Neural cell (in vitro differentiated cells): ENCODE data around the gene STMN3.

Experiments used
- EP300 ChIP-seq: fragments of 450-650 bp; conservative IDR thresholded peaks from 2 replicates; pipeline ENCODE4 v1.6.1; 2014; ENCODE audit warnings: antibody characterized with exemption, mild to moderate bottlenecking, moderate library complexity; ENCODE audit not compliant: poor library complexity, severe bottlenecking
- EZH2 ChIP-seq: fragments of 200-600, 300-800 bp; shearing (Covaris generic), sonication (generic); IDR thresholded peaks from 2 replicates; pipeline ENCODE4 v1.6.1; 2014; ENCODE audit warnings: antibody characterized with exemption, low read length, borderline replicate concordance, mild to moderate bottlenecking; ENCODE audit not compliant: insufficient read depth, poor library complexity, severe bottlenecking
- POLR2AphosphoS5 ChIP-seq: IDR thresholded peaks from 2 replicates; pipeline ENCODE4 v1.6.1; 2012
- SMC3 ChIP-seq: fragments of 450-650 bp; conservative IDR thresholded peaks from 2 replicates; pipeline ENCODE4 v1.6.1; 2014; ENCODE audit warnings: antibody characterized with exemption, mild to moderate bottlenecking, moderate library complexity; ENCODE audit not compliant: poor library complexity
- TF ChIP-seq, protein P1 (sequence below): fragments of 450-650 bp; IDR thresholded peaks from 2 replicates; pipeline ENCODE4 v1.5.1; 2014; ENCODE audit warnings: antibody characterized with exemption, mild to moderate bottlenecking, moderate library complexity; ENCODE audit not compliant: poor library complexity, severe bottlenecking
- TF ChIP-seq, protein P2 (sequence below): IDR thresholded peaks from 2 replicates; pipeline ENCODE4 v1.6.1; 2012; ENCODE audit warnings: borderline replicate concordance

DNA sequence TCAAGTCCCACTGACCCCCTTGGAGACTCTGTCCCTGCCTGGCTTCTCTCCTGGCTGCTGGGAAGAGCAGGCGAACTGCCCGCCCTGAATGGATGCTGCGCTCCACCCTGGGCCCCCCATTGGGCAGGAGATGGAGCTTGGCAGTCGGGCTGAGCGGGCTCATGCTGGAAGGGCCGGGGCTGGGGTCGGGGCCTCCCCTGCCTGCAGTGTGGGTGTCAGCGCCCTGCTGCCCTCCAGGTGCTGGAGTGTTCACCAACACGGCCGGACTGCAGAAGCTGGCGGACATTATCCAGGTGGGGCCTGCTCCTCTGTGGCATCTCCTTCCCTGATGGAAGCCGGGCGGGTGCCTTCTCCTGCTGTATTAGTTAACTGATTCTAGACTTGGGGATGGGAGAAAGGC is 27.2 kb upstream of the STMN3 start:
- TF ChIP-seq, protein P1, sequence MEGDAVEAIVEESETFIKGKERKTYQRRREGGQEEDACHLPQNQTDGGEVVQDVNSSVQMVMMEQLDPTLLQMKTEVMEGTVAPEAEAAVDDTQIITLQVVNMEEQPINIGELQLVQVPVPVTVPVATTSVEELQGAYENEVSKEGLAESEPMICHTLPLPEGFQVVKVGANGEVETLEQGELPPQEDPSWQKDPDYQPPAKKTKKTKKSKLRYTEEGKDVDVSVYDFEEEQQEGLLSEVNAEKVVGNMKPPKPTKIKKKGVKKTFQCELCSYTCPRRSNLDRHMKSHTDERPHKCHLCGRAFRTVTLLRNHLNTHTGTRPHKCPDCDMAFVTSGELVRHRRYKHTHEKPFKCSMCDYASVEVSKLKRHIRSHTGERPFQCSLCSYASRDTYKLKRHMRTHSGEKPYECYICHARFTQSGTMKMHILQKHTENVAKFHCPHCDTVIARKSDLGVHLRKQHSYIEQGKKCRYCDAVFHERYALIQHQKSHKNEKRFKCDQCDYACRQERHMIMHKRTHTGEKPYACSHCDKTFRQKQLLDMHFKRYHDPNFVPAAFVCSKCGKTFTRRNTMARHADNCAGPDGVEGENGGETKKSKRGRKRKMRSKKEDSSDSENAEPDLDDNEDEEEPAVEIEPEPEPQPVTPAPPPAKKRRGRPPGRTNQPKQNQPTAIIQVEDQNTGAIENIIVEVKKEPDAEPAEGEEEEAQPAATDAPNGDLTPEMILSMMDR = no peak
- TF ChIP-seq EZH2 (no peak), POLR2AphosphoS5 (no peak), SMC3 (no peak), EP300 (no peak)
- TF ChIP-seq, protein P2, sequence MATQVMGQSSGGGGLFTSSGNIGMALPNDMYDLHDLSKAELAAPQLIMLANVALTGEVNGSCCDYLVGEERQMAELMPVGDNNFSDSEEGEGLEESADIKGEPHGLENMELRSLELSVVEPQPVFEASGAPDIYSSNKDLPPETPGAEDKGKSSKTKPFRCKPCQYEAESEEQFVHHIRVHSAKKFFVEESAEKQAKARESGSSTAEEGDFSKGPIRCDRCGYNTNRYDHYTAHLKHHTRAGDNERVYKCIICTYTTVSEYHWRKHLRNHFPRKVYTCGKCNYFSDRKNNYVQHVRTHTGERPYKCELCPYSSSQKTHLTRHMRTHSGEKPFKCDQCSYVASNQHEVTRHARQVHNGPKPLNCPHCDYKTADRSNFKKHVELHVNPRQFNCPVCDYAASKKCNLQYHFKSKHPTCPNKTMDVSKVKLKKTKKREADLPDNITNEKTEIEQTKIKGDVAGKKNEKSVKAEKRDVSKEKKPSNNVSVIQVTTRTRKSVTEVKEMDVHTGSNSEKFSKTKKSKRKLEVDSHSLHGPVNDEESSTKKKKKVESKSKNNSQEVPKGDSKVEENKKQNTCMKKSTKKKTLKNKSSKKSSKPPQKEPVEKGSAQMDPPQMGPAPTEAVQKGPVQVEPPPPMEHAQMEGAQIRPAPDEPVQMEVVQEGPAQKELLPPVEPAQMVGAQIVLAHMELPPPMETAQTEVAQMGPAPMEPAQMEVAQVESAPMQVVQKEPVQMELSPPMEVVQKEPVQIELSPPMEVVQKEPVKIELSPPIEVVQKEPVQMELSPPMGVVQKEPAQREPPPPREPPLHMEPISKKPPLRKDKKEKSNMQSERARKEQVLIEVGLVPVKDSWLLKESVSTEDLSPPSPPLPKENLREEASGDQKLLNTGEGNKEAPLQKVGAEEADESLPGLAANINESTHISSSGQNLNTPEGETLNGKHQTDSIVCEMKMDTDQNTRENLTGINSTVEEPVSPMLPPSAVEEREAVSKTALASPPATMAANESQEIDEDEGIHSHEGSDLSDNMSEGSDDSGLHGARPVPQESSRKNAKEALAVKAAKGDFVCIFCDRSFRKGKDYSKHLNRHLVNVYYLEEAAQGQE = no peak
